Measurements from ENCODE around the gene ARMS2.

GRCh38 chr10:122499012-122499411, 44.6 kb downstream of the ARMS2 start:
- no peak for TF ChIP-seq CTCF (conservative IDR thresholded peaks at IDR 0.05 in 1 of 2, IDR thresholded peaks at IDR 0.05 in 1 of 2; ENCODE audit: low read depth in 1 of 2, low read length in 2 of 2)
- TF ChIP-seq EZH2 (IDR thresholded peaks at IDR 0.05; ENCODE audit: low read length, missing control alignments) = no peak
